ENCODE measurements around the gene UGT2B17.
A peak's percentile ranks its signal among the peaks of the same experiment; 100 is the strongest.
"Not testable (repeated sequence)": the region's sequence is repeated elsewhere in the genome, so short reads cannot be mapped to it uniquely, and the experiment has no call there.

The UGT2B17 gene

GRCh38 chr4:68568535-68568934 is 7.6 kb downstream of the UGT2B17 start:
- not testable (repeated sequence) for DNase-seq

GRCh38 chr4:68566364-68566763 is 9.8 kb downstream of the UGT2B17 start:
- DNase-seq = not testable (repeated sequence)

- DNase-seq = not testable (repeated sequence)
These were observed 11.0 kb downstream of the UGT2B17 start for GRCh38 chr4:68565082-68565481.

- DNase-seq = not testable (repeated sequence)
These were observed 15.6 kb downstream of the UGT2B17 start for GRCh38 chr4:68560364-68561070.

- DNase-seq = not testable (repeated sequence)
These were observed 22.3 kb downstream of the UGT2B17 start for GRCh38 chr4:68553830-68554229.

- not testable (repeated sequence) for DNase-seq
These were observed 23.0 kb downstream of the UGT2B17 start for GRCh38 chr4:68552818-68553811.

GRCh38 chr4:68542742-68543141 is 33.4 kb downstream of the UGT2B17 start:
- DNase-seq = not testable (repeated sequence)

- no peak for DNase-seq
These were observed 39.7 kb downstream of the UGT2B17 start for GRCh38 chr4:68536375-68536774.

- DNase-seq = no peak
These were observed 40.1 kb downstream of the UGT2B17 start for GRCh38 chr4:68535974-68536373.

- DNase-seq = not testable (repeated sequence)
These were observed 53.9 kb downstream of the UGT2B17 start for GRCh38 chr4:68522232-68522631.

- no peak for DNase-seq
These were observed 55.1 kb downstream of the UGT2B17 start for GRCh38 chr4:68520985-68521384.

- no peak for DNase-seq
These were observed 57.2 kb downstream of the UGT2B17 start for GRCh38 chr4:68518889-68519288.

- DNase-seq = not testable (repeated sequence)
These were observed 70.7 kb downstream of the UGT2B17 start for GRCh38 chr4:68505452-68505851.

GRCh38 chr4:68504836-68505235 is 71.3 kb downstream of the UGT2B17 start:
- DNase-seq = not testable (repeated sequence)

- DNase-seq = not testable (repeated sequence)
These were observed 72.7 kb downstream of the UGT2B17 start for GRCh38 chr4:68503462-68503861.

- DNase-seq = no peak
These were observed 77.1 kb downstream of the UGT2B17 start for GRCh38 chr4:68499021-68499420.

- peak; percentile 51 for DNase-seq
These were observed 77.6 kb downstream of the UGT2B17 start for GRCh38 chr4:68498413-68499007.

GRCh38 chr4:68494688-68495087 is 81.4 kb downstream of the UGT2B17 start:
- DNase-seq = no peak

GRCh38 chr4:68490826-68491457 is 85.2 kb downstream of the UGT2B17 start:
- no peak for DNase-seq

GRCh38 chr4:68489338-68489737 is 86.8 kb downstream of the UGT2B17 start:
- no peak for DNase-seq

Measured in CD4-positive, alpha-beta T cell treated with Interleukin-15 for 1 hour (primary cell).